ENCODE results near the gene EXOSC9. TPM values are rescaled to one million over a fixed set of nuclear protein-coding genes. Genes with fewer than 3 reads are reported as not detected.

The EXOSC9 gene
- polyA plus RNA-seq, 4 donors: 48.4 to 60.3 (median 51.9) TPM

- DNase-seq (ENCODE audit: low read depth in 4 of 4, low spot score in 2 of 4): no peak
Measured at GRCh38 chr4:121822796-121823504, 21.8 kb downstream of the EXOSC9 start.

GRCh38 chr4:121823505-121824170, 22.5 kb downstream of the EXOSC9 start, which contains the start of gene CCNA2:
CCNA2 (minus strand) TSS chr4:121823883; CDS start chr4:121823628, 255 bp downstream.
- DNase-seq (ENCODE audit: low read depth in 4 of 4, low spot score in 2 of 4): peak; percentile 85 to 96 (median 89)

DNA sequence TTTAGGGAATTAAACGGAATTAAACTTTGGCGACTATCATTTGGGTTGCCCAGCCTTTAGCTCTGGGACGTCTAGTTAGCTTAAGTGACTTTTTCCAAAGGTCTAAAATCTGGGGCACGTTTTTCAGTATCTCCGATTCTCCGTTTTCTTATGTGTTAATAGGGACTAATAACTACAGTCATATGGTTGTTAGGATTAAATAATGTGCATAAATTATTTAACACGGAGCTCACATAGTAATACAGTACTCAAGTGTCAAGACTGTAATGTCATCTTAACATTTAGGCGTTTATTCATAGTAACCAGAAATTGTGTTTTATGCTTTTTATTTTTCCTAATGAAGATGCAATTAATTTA, 23.0 kb downstream of the EXOSC9 start:
- no peak for DNase-seq (ENCODE audit: low read depth in 4 of 4, low spot score in 2 of 4)

GRCh38 chr4:121824950-121825349, 23.8 kb downstream of the EXOSC9 start:
- DNase-seq (ENCODE audit: low read depth in 4 of 4, low spot score in 2 of 4): no peak

- DNase-seq (ENCODE audit: low read depth in 4 of 4, low spot score in 2 of 4): no peak
Measured at GRCh38 chr4:121827853-121828252, 26.7 kb downstream of the EXOSC9 start.

DNA sequence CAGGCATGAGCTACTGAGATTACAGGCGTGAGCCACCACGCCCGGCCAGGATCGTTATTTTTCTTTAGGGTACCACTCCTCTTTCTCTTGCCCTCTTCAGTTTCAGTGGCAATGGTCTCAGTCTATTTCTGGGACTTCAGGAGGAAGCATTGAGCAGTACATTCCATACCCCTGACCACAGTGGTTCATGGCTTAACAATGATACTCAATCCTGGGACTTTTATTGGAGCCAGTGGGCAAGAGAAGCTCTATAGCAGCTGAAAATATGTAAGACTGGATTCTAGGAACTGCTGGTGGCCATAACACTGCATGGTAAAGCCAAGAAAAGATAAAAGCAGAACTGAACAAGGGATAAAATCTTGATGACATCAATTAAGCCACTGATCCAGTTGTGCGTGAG, 28.4 kb downstream of the EXOSC9 start:
- DNase-seq (ENCODE audit: low read depth in 4 of 4, low spot score in 2 of 4): no peak

DNA sequence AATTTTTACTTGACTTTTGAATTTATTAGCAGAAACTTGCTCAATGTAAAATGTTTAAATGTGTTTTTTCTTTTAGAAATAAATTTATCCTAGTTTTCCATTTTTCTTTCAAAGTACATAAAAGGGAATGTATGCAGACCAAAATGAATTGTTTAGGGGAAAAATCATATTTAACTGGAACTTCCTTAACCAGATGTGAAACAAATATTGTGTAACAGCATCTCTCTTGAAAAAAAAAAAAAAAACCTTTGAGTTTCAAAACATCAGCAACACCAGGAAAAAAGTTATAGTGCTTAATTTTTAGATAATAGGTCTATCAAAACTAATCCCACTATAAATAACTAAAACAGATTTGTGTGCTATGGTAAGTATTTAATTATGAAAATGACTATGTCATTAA, 37.0 kb downstream of the EXOSC9 start:
- DNase-seq (ENCODE audit: low read depth in 4 of 4, low spot score in 2 of 4): no peak

GRCh38 chr4:121842862-121843261, 41.7 kb downstream of the EXOSC9 start:
- no peak for DNase-seq (ENCODE audit: low read depth in 4 of 4, low spot score in 2 of 4)

GRCh38 chr4:121846662-121847061, 45.5 kb downstream of the EXOSC9 start:
- no peak for DNase-seq (ENCODE audit: low read depth in 4 of 4, low spot score in 2 of 4)

DNA sequence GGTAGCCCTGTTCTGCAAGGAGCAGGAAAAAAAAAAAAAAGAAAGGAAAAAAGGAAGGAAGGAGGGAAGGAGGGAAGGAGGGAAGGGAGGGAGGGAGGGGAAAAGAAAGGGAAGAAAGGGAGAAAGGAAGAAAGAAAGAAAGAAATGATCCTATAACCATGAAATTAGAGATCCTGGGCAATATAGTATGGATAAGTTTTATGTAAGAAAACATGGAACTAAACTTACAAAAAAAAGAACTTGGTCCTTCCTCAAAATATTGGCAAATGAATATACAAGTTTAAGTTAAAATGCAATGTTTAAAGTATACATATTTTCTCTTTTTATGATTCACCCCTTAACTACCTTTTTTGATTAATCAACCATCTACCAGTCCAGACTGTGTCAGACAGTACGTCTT, 50.2 kb downstream of the EXOSC9 start:
- DNase-seq (ENCODE audit: low read depth in 4 of 4, low spot score in 2 of 4): no peak

- no peak for DNase-seq (ENCODE audit: low read depth in 4 of 4, low spot score in 2 of 4)
Measured at GRCh38 chr4:121860121-121860520, 59.0 kb downstream of the EXOSC9 start.

- no peak for DNase-seq (ENCODE audit: low read depth in 4 of 4, low spot score in 2 of 4)
Measured at GRCh38 chr4:121861426-121861825, 60.3 kb downstream of the EXOSC9 start.

DNA sequence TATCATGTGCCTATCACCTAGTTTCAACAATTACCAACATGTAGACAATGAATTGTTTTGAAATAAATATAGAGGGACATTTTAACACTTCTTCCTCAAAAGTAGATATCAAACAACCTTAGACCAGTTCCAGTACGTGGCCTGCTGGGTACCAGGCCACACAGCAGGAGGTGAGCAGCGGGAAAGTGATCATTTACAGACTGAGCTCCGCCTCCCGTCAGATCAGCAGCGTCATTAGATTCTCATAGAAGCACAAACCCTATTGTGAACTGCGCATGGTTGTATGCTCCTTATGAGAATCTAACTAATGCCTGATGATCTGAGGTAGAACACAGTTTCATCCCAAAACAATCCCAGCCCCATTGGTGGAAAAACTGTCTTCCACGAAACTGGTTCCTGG, 62.7 kb downstream of the EXOSC9 start:
- no peak for DNase-seq (ENCODE audit: low read depth in 4 of 4, low spot score in 2 of 4)

Other genes starting within 250 kb of the EXOSC9 start
- 100 to 1,000 TPM; 347 to 457 (median 400) TPM for gene ANXA5, start 104.3 kb upstream of the EXOSC9 start, polyA plus RNA-seq (ENCODE audit: insufficient read length in 4 of 4)
- under 1 TPM; 0.58 to 0.88 (median 0.68) TPM for gene SMIM43, start 36.2 kb upstream of the EXOSC9 start, polyA plus RNA-seq (ENCODE audit: insufficient read length in 4 of 4)
- gene CCNA2, start 22.6 kb downstream of the EXOSC9 start, polyA plus RNA-seq (ENCODE audit: insufficient read length in 4 of 4): 10 to 100 TPM; 33.1 to 36.0 (median 34.9) TPM
- gene BBS7, start 69.2 kb downstream of the EXOSC9 start, polyA plus RNA-seq (ENCODE audit: insufficient read length in 4 of 4): 10 to 100 TPM; 22.8 to 28.1 (median 24.8) TPM
- gene TRPC3, start 150.7 kb downstream of the EXOSC9 start, polyA plus RNA-seq (ENCODE audit: insufficient read length in 4 of 4): 1 to 10 TPM; 1.0 to 1.3 (median 1.1) TPM